ENCODE results near the gene ICAM4.
"Not testable (repeated sequence)": the region's sequence is repeated elsewhere in the genome, so short reads cannot be mapped to it uniquely, and the experiment has no call there.

Gene ICAM4

GRCh38 chr19:10336725-10337124 lies 50.0 kb downstream of the ICAM4 start:
- FAIRE-seq; DNase-seq (ENCODE audit: insufficient read length, low spot score): not testable (repeated sequence)
